ENCODE data around the gene CTDSPL2.
"Not testable (repeated sequence)": the region's sequence is repeated elsewhere in the genome, so short reads cannot be mapped to it uniquely, and the experiment has no call there.

CTDSPL2 gene

GRCh38 chr15:44482090-44482489 lies 54.7 kb downstream of the CTDSPL2 start:
- in situ Hi-C loops (cut with HindIII; ENCODE audit: low sequenced_read_pairs) = no loop called here

- in situ Hi-C loops (cut with HindIII; ENCODE audit: low sequenced_read_pairs) = no loop called here
Measured at GRCh38 chr15:44485880-44486279, 58.5 kb downstream of the CTDSPL2 start.

GRCh38 chr15:44489464-44489863 lies 62.0 kb downstream of the CTDSPL2 start:
- in situ Hi-C loops (cut with HindIII; ENCODE audit: low sequenced_read_pairs) = no loop called here

DNA sequence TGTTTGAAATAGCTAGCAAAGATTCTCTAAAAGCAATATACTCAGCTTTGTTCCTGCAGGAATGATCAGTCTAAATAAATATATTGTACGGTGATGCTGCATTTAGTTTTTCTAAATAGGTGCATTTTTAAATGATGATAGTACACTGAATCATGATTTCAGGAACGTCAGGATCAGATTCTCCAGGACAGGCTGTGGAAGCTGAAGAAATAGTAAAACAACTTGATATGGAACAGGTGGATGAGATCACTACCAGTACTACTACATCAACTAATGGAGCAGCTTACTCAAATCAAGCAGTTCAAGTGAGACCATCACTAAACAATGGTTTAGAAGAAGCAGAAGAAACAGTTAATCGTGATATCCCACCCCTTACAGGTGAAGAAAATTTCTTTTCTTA lies 63.2 kb downstream of the CTDSPL2 start:
- in situ Hi-C loops (cut with HindIII; ENCODE audit: low sequenced_read_pairs) = no loop called here

- in situ Hi-C loops (cut with HindIII; ENCODE audit: low sequenced_read_pairs) = no loop called here
Measured at GRCh38 chr15:44492040-44492439, 64.6 kb downstream of the CTDSPL2 start.

DNA sequence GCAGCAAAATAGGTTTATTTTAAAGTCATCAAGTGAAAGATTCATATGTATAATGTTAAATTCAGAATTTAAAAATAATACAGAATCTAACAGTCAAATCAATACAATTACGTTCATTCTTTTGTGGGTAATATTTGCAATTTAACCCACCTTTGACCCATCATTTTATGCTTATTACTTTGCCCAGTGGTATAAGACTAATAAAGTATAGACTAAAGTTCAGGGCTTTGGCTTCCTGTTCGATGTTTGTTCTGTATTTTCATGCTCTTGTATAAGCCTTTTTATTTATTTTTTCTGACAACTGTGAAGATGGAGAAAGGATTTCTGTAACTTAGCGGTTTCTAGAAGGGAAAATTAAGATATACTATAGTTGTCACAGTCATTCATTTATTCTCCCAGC lies 65.2 kb downstream of the CTDSPL2 start:
- in situ Hi-C loops (cut with HindIII; ENCODE audit: low sequenced_read_pairs) = no loop called here

- in situ Hi-C loops (cut with HindIII; ENCODE audit: low sequenced_read_pairs) = no loop called here
Measured at GRCh38 chr15:44495562-44495961, 68.1 kb downstream of the CTDSPL2 start.

DNA sequence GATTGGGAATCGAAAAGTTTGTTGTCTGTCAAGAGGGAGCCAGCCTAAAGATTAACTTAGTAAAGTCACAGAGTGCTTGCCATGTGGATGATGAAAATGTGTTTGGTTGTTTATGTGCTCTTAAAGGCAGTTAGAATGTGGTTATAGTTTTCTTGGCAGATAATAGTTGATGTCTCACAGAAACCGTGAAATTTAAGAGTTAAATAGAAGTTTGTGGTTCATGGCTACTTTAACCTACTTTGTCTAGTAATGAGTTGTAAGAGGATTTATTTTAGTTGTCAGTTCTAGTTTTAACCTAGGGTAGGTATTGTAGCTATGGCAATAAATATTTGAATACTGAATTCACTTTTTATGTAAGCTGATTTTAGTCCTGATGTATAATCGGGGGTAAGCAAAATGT lies 73.1 kb downstream of the CTDSPL2 start:
- in situ Hi-C loops (cut with HindIII; ENCODE audit: low sequenced_read_pairs) = no loop called here

- in situ Hi-C loops (cut with HindIII; ENCODE audit: low sequenced_read_pairs) = no loop called here
Measured at GRCh38 chr15:44501768-44502366, 74.4 kb downstream of the CTDSPL2 start.

DNA sequence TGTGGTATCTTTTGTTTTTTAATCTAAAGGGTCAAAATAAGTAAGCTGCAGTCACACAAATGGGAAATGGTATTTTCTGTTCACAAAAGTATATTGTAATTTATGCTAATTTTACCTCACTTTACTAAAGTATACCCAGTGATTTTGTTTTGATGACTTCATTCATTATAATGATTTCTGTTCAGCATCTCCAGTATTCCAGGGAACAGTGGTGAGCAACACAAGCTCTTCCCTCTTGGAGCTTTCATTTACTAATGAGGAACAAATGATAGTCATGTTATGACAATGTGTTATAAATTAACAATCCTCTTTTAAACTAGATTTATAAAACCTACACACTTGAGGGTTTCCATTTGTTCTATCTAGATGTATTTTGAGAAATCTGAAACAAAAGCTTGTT lies 89.0 kb downstream of the CTDSPL2 start:
- in situ Hi-C loops (cut with HindIII; ENCODE audit: low sequenced_read_pairs) = no loop called here

GRCh38 chr15:44519537-44519936 lies 92.1 kb downstream of the CTDSPL2 start:
- in situ Hi-C loops (cut with HindIII; ENCODE audit: low sequenced_read_pairs) = no loop called here

GRCh38 chr15:44525018-44525417 lies 97.6 kb downstream of the CTDSPL2 start:
- in situ Hi-C loops (cut with HindIII; ENCODE audit: low sequenced_read_pairs) = no loop called here

DNA sequence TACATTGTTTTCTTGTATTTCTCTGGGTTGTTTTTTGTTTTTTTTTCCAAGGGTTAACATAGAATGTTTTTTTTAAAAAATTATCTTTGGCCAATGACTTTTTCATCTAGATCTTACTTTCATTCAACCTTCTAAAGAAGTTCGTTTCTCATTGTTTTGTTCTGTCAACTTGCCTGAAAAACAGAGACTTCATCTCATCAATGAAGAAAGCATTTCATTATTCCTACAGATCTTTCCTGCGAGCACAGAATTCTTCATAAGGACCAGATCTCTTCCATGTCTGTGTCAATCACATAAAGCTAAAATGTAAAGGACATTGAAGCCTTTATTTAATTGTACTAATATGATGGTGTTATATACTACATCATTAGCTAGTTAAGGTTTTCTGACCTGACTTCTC lies 99.8 kb downstream of the CTDSPL2 start:
- in situ Hi-C loops (cut with HindIII; ENCODE audit: low sequenced_read_pairs) = no loop called here

- in situ Hi-C loops (cut with HindIII; ENCODE audit: low sequenced_read_pairs) = no loop called here
Measured at GRCh38 chr15:44529864-44530604, 102.6 kb downstream of the CTDSPL2 start.

DNA sequence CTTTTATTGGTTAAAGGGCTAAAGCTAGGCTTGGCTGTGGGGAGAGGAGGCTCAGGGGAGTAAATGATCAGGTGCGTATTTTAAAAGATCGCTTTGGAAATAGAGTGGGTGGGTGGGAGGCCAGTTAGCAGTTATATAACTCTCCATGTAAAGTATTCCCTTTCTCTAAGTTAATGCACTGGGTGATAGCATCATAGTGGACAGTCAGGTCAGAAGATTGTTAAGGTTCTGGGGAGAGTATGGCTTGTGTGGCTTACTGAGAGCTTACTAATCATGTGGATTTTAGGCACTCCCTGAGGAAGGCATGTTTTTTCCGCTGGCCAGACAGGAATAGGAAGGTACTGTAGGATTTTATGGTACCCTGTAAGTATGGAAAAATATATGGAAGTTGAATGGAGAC lies 103.2 kb downstream of the CTDSPL2 start:
- in situ Hi-C loops (cut with HindIII; ENCODE audit: low sequenced_read_pairs) = no loop called here

DNA sequence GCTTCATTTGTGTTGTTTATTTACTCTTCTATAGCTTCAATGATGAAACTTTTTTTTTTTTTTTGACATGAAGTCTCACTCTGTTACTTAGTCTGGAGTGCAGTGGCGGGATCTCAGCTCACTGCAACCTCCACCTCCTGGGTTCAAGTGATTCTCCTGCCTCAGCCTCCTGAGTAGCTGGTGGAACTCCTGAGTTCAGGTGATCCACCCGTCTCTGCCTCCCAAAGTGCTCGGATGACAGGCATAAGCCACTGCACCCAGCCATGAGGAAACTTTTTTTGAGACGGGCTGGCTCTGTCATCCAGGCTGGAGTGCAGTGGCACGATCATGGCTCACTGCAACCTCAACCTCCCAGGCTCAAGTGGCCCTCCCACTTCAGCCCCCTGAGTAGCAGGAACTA lies 104.8 kb downstream of the CTDSPL2 start:
- in situ Hi-C loops (cut with HindIII; ENCODE audit: low sequenced_read_pairs) = not testable (repeated sequence)

GRCh38 chr15:44532689-44533088 lies 105.3 kb downstream of the CTDSPL2 start:
- in situ Hi-C loops (cut with HindIII; ENCODE audit: low sequenced_read_pairs) = no loop called here

- in situ Hi-C loops (cut with HindIII; ENCODE audit: low sequenced_read_pairs) = no loop called here
Measured at GRCh38 chr15:44535092-44535491, 107.7 kb downstream of the CTDSPL2 start.

DNA sequence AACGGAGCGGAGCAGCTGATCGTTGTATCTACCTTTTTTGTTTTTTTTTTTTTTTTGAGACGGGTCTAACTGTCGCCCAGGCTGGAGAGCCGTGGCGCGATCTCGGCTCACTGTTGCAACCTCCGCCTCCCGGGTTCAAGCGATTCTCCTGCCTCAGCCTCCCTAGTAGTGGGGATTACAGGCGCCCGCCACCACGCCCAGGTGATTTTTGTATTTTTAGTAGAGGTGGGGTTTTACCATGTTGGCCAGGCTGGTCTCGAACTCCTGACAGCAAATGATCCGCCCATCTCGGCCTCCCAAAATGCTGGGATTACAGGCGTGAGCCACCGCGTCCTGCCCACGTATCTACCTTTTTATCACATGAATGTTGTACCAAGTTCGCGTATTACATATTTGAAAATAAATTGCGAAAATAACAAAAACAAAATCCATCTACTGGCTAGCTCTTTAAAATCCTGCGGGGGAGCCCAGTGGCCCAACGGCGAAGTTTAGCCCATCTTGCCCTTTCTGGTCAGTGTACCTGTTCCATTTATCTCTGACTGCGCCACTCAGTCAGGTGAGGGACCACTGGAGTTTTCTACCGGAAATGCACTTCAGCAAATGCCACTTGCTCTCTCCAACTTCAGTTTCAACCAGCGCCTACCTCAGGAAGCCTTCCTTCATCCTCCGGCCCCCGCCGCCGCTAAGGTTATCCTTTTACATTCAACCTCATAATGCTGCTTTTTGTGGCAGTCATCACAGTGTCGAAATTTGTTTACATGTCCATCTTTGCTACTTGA lies 108.3 kb downstream of the CTDSPL2 start:
- in situ Hi-C loops (cut with HindIII; ENCODE audit: low sequenced_read_pairs) = no loop called here

DNA sequence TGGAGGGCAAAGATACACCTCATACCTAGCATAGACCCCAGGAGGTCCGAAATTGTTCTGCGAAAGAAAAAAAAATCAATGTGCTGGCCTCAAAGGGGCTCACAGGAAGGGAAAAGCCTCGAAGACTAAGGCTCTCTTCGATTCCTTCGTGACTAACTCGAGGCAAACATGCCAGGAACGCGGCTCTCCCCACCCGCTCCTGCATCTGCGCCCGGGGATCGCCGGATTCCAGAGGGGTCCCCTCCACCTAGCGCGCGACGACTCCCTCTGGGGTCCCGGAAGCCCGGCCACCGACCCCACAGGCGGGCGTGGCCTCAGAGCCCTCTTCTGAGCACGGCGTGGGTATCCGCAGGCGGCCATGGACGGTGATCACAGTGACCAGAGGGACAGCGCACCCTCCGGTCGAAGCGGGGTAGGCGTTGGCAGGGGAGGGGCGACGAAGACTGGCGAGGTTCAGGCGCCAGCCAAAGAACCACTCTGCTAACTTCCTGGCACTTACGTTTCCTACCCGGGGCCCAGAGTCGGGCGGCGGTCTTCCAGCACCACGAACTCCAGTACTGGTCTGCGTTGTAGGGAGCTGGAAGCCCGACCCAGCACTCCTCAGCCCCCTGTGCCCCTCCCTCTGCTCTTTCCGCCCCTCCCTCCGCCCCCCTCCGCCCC lies 109.0 kb downstream of the CTDSPL2 start:
- in situ Hi-C loops (cut with HindIII; ENCODE audit: low sequenced_read_pairs) = no loop called here

GRCh38 chr15:44536962-44537734 lies 109.7 kb downstream of the CTDSPL2 start, which contains the start of gene EIF3J:
TSS of gene EIF3J (plus strand) at chr15:44537147. CDS start at chr15:44537195, 48 bp downstream.
- in situ Hi-C loops (cut with HindIII; ENCODE audit: low sequenced_read_pairs) = no loop called here

Measured in DLD1 (cell line).